ENCODE results near the gene NRROS. TPM values are rescaled to one million over a fixed set of nuclear protein-coding genes. Genes with fewer than 3 reads are reported as not detected.

Gene NRROS
- total RNA-seq, 6 experiments from 2014 or later = 0.07 to 0.23 (median 0.13) TPM; not detected in 1

DNA sequence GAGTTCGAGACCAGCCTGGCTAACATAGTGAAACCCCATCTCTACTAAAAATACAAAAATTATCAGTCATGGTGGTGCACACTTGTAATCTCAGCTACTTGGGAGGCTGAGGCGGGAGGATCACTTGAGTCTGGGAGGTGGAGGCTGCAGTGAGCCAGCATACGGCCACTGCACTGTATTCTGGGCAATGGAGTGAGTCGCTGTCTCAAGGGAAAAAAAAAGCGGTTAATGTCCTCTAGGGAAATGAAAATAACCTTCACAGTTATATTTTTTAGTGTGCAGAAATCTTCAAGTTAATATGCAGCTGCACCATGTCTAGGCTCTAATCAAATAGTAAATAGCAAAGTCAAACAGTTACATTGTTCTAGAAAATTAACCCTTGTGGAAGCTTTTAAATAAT is 57.8 kb downstream of the NRROS start:
- DNase-seq = no peak
- no peak overlapping the region for H3K27ac Mint-ChIP-seq

DNA sequence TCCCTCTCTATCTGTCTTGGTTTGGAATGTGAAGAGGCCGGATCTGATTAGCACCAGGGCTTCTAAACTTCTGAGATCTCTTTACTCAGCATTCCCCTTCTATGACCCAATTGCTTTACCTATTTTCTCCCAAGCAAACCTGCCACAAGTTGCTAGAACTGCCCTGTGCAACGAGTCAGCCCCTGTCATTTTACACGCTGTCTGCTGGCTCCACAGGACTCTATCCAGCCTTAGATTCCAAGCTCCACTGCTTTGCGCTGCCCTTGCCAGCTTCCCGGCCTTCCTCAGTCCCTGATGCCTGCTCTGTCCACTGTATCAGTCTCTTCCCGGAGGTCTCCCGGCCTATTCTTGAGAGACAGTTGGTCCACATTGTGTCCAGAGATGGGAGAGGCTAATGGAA is 60.3 kb downstream of the NRROS start:
- no peak for DNase-seq
- no peaks in the 10 kb centered on the region for H3K9me3 Mint-ChIP-seq
- H3K36me3 Mint-ChIP-seq (ENCODE audit: low read depth) = peaks cover 4% of the 10 kb centered on the region; the same call in 1 of the 2 replicates
- no peaks in the 10 kb centered on the region for H3K4me1 Mint-ChIP-seq (ENCODE audit: low read depth)
- H3K27ac Mint-ChIP-seq = no peak overlapping the region
- TF ChIP-seq, protein P1, sequence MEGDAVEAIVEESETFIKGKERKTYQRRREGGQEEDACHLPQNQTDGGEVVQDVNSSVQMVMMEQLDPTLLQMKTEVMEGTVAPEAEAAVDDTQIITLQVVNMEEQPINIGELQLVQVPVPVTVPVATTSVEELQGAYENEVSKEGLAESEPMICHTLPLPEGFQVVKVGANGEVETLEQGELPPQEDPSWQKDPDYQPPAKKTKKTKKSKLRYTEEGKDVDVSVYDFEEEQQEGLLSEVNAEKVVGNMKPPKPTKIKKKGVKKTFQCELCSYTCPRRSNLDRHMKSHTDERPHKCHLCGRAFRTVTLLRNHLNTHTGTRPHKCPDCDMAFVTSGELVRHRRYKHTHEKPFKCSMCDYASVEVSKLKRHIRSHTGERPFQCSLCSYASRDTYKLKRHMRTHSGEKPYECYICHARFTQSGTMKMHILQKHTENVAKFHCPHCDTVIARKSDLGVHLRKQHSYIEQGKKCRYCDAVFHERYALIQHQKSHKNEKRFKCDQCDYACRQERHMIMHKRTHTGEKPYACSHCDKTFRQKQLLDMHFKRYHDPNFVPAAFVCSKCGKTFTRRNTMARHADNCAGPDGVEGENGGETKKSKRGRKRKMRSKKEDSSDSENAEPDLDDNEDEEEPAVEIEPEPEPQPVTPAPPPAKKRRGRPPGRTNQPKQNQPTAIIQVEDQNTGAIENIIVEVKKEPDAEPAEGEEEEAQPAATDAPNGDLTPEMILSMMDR (IDR thresholded peaks at IDR 0.05) = no peak
- H3K27me3 Mint-ChIP-seq (ENCODE audit: insufficient read depth) = peaks cover 11% of the 10 kb centered on the region; the same call in 1 of the 2 replicates
- H3K4me3 Mint-ChIP-seq = no peak overlapping the region

More for the DNA sequence above, 57.8 kb downstream of the NRROS start:
- Mint-ChIP-seq H3K9me3 (no peaks in the 10 kb centered on the region), H3K4me1 (ENCODE audit: low read depth) (no peaks in the 10 kb centered on the region), H3K4me3 (no peak overlapping the region), H3K36me3 (ENCODE audit: low read depth) (no peaks in the 10 kb centered on the region), H3K27me3 (ENCODE audit: insufficient read depth) (peaks cover 8% of the 10 kb centered on the region; the same call in 1 of the 2 replicates)
- TF ChIP-seq, protein P1 (IDR thresholded peaks at IDR 0.05) = no peak

DNA sequence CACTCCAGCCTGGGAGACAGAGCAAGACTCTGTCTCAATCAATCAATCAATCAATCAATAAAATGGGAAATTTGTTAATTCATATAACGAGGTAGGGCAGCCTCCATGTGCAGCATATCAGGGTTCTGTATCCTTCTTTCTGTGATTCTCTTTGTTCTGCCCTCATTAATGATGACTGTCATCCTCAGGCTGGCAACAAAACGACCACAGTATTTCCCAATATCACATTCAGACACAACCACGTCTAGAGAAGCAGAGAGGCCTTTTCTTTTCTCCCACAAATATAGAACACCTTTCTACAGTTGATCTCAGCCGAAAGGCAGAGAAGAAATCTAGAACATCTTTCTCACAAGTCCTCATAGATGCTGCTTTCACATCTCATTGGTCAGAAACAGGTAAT is 61.3 kb downstream of the NRROS start:
- Mint-ChIP-seq H3K4me1 (ENCODE audit: low read depth) (no peaks in the 10 kb centered on the region), H3K9me3 (no peaks in the 10 kb centered on the region)
- TF ChIP-seq, protein P1 (IDR thresholded peaks at IDR 0.05) = no peak

DNA sequence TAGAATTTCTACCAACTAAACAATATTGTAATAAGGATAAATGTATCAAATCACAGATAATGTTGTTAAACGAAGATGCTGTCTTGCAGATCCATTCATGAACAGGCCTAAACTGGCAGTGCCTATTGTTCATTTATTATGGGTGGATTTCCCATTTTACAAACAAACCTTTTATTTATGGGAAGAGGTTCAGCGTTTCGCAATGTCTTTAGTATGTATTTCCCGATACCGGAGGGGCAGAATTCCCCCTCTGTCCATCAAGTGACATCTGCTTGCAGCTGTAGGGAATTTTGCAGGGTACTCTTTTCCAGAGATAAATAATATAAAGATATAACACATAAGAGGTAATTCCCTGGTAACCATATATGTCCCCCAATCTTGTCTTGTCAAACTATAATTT is 66.8 kb downstream of the NRROS start:
- Mint-ChIP-seq H3K36me3 (ENCODE audit: low read depth) (peaks cover 4% of the 10 kb centered on the region; the same call in 1 of the 2 replicates), H3K27ac (no peak overlapping the region), H3K4me3 (no peak overlapping the region), H3K27me3 (ENCODE audit: insufficient read depth) (peaks cover 13% of the 10 kb centered on the region; the same call in 1 of the 2 replicates), H3K9me3 (no peaks in the 10 kb centered on the region), H3K4me1 (ENCODE audit: low read depth) (peaks cover 6% of the 10 kb centered on the region)
- no peak for DNase-seq
- TF ChIP-seq, protein P1 (IDR thresholded peaks at IDR 0.05) = no peak

More for the DNA sequence above, 61.3 kb downstream of the NRROS start:
- no peak for DNase-seq
- peaks cover 11% of the 10 kb centered on the region; the same call in 1 of the 2 replicates for H3K27me3 Mint-ChIP-seq (ENCODE audit: insufficient read depth)
- H3K4me3 Mint-ChIP-seq = no peak overlapping the region
- H3K27ac Mint-ChIP-seq = no peak overlapping the region
- peaks cover 4% of the 10 kb centered on the region; the same call in 1 of the 2 replicates for H3K36me3 Mint-ChIP-seq (ENCODE audit: low read depth)

DNA sequence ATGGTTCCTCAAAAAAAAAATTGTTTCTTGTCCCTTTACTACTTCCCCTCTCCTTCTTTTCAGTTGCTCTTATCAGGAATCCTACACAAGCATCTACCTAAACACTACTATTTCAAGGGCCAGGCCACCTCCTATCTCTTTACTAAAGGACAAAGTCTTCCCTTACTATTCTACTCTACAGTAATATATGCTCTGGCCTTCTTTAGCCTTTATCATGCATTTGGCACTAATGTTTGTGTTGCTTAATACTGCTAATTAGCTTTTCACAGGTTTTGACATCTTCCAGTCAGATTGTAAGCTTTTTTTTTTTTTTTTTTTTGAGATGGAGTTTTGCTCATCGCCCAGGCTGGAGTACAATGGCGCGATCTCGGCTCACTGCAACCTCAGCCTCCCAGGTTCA is 67.2 kb downstream of the NRROS start:
- H3K27me3 Mint-ChIP-seq (ENCODE audit: insufficient read depth) = peaks cover 10% of the 10 kb centered on the region; the same call in 1 of the 2 replicates
- peaks cover 10% of the 10 kb centered on the region for H3K4me1 Mint-ChIP-seq (ENCODE audit: low read depth)
- H3K27ac Mint-ChIP-seq = no peak overlapping the region
- TF ChIP-seq, protein P1 (IDR thresholded peaks at IDR 0.05) = no peak
- DNase-seq = no peak
- peaks cover 4% of the 10 kb centered on the region; the same call in 1 of the 2 replicates for H3K36me3 Mint-ChIP-seq (ENCODE audit: low read depth)
- no peak overlapping the region for H3K4me3 Mint-ChIP-seq
- H3K9me3 Mint-ChIP-seq = no peaks in the 10 kb centered on the region
